Glutamatergic neuron (in vitro differentiated cells): Measurements from ENCODE around the gene PP2D1. TPM values are rescaled to one million over a fixed set of nuclear protein-coding genes. Genes with fewer than 3 reads are reported as not detected.
"Not testable (repeated sequence)": the region's sequence is repeated elsewhere in the genome, so short reads cannot be mapped to it uniquely, and the experiment has no call there.

Experiments
- DNase-seq: peaks from one replicate; pipeline ENCODE4 v3.0.0; 2022
- H3K27ac Mint-ChIP-seq: one replicate; pipeline ENCODE4 v1.8.0; 2020; ENCODE audit warnings: mild to moderate bottlenecking, mixed read lengths, inconsistent platforms; ENCODE audit not compliant: unreplicated experiment
- H3K27me3 Mint-ChIP-seq: one replicate; pipeline ENCODE4 v1.8.0; 2020; ENCODE audit warnings: mild to moderate bottlenecking, moderate library complexity, mixed read lengths, inconsistent platforms; ENCODE audit not compliant: unreplicated experiment
- H3K36me3 Mint-ChIP-seq: one replicate; pipeline ENCODE4 v1.8.0; 2020; ENCODE audit warnings: mild to moderate bottlenecking, mixed read lengths, inconsistent platforms; ENCODE audit not compliant: unreplicated experiment
- H3K4me1 Mint-ChIP-seq: one replicate; pipeline ENCODE4 v1.8.0; 2020; ENCODE audit warnings: mild to moderate bottlenecking, low read depth, mixed read lengths, inconsistent platforms; ENCODE audit not compliant: unreplicated experiment
- H3K4me3 Mint-ChIP-seq: one replicate; pipeline ENCODE4 v1.8.0; 2020; ENCODE audit warnings: mild to moderate bottlenecking, mixed read lengths, inconsistent platforms; ENCODE audit not compliant: unreplicated experiment
- H3K9me3 Mint-ChIP-seq: one replicate; pipeline ENCODE4 v1.8.0; 2020; ENCODE audit warnings: mild to moderate bottlenecking, moderate library complexity, mixed read lengths, inconsistent platforms; ENCODE audit not compliant: unreplicated experiment
- total RNA-seq: library from RNA; stranded (reverse); fragmentation: NEBNext Ultra II Directional; extraction: Animal tissue kit (Norgen Biotek cat#: 25700); gene quantifications from one replicate; pipeline ENCODE4 v1.2.1, GENCODE V29; 2021; ENCODE audit not compliant: unreplicated experiment
- TF ChIP-seq, protein P1 (sequence below): fragments of 200-600 bp; sonication (generic); IDR thresholded peaks from one replicate; pipeline ENCODE4 v1.5.0; 2021; ENCODE audit not compliant: partially characterized antibody, unreplicated experiment

Gene PP2D1
- total RNA-seq, 1 donor from 2014 or later, result not detected

DNA sequence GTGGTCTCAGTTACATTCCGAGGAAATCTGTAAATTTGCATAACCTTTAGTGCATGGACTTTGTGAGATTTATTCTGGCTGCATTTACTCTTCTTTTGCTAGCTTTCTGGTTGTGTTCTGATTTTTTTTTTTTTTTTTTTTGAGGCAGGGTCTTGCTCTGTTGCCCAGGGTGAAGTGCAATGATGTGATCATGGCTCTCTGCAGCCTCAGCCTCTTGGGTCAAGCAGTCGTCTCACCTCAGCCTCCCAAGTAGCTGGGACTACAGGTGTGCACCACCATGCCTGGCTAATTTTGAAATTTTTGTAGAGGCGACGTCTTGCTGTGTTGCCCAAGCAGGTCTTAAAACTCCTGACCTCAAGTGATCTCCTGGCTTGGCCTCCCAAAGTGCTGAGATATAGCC, 52.6 kb downstream of the PP2D1 start:
- Mint-ChIP-seq H3K27me3 (no peaks in the 10 kb centered on the region), H3K27ac (no peak overlapping the region), H3K4me1 (no peaks in the 10 kb centered on the region), H3K4me3 (no peak overlapping the region), H3K9me3 (no peaks in the 10 kb centered on the region), H3K36me3 (no peaks in the 10 kb centered on the region)
- no peak for DNase-seq
- TF ChIP-seq, protein P1, sequence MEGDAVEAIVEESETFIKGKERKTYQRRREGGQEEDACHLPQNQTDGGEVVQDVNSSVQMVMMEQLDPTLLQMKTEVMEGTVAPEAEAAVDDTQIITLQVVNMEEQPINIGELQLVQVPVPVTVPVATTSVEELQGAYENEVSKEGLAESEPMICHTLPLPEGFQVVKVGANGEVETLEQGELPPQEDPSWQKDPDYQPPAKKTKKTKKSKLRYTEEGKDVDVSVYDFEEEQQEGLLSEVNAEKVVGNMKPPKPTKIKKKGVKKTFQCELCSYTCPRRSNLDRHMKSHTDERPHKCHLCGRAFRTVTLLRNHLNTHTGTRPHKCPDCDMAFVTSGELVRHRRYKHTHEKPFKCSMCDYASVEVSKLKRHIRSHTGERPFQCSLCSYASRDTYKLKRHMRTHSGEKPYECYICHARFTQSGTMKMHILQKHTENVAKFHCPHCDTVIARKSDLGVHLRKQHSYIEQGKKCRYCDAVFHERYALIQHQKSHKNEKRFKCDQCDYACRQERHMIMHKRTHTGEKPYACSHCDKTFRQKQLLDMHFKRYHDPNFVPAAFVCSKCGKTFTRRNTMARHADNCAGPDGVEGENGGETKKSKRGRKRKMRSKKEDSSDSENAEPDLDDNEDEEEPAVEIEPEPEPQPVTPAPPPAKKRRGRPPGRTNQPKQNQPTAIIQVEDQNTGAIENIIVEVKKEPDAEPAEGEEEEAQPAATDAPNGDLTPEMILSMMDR, result no peak

DNA sequence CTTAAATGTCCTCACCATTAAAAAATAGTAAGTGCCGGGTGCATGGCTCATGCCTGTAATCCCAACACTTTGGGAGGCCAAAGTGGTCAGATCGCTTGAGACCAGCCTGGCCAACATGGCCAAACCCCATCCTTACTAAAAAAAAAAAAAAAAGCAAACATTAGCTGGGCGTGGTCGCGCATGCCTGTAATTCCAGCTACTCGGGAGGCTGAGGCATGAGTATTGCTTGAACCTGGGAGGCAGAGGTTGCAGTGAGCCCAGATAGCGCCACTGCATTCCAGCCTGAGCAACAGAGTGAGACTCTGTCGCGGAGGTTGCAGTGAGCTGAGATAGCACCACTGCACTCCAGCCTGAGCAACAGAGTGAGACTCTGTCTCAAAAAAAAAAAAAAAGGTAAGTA, 54.7 kb downstream of the PP2D1 start:
- H3K27me3 Mint-ChIP-seq, H3K9me3 Mint-ChIP-seq, H3K4me3 Mint-ChIP-seq, H3K36me3 Mint-ChIP-seq, H3K27ac Mint-ChIP-seq, H3K4me1 Mint-ChIP-seq, DNase-seq: not testable (repeated sequence)

DNA sequence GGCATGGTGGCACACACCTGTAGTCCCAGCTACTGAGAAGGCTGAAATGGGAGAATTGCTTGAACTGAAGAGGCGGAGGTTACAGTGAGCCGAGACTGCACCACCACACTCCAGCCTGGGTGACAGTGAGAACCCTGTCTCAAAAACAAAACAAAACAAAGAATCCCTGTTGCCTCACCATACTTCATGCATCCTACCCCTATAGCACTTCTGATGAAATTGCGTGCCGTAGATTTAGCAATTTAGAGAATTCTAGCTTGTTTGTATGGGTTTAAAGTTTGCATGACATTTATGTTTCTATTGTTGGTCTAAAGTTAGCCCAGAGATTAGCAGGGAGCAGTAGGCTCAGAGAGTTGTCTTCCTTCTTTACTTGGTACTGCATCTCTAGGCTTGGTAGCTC, 57.4 kb downstream of the PP2D1 start:
- Mint-ChIP-seq H3K27ac (no peak overlapping the region), H3K9me3 (no peaks in the 10 kb centered on the region), H3K36me3 (no peaks in the 10 kb centered on the region), H3K4me1 (no peaks in the 10 kb centered on the region), H3K4me3 (no peak overlapping the region), H3K27me3 (no peaks in the 10 kb centered on the region)
- TF ChIP-seq, protein P1, result no peak
- no peak for DNase-seq

DNA sequence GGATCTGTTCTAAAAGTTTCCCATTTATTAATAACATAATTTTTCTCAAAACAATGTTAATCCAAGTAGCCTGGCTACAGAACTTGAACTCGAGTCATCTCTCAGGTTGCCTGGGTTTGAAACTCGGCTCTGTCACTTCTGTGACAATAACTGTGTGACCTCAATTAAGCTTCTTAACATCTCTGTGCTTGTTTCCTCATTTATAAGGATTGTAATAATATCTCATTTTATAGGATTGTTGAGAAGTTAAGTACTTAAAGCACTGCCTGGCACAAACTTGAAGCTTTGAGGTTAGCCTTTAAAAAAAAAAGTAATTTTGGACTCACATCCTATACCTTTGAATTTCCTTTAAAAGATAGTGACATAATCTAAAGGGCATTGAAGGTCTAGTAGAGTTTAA, 61.7 kb downstream of the PP2D1 start:
- H3K4me1 Mint-ChIP-seq, result peaks cover 13% of the 10 kb centered on the region
- no peak overlapping the region for H3K4me3 Mint-ChIP-seq
- H3K9me3 Mint-ChIP-seq, result peaks cover 7% of the 10 kb centered on the region
- no peaks in the 10 kb centered on the region for H3K36me3 Mint-ChIP-seq
- DNase-seq, result no peak
- TF ChIP-seq, protein P1, result no peak
- no peak overlapping the region for H3K27ac Mint-ChIP-seq
- H3K27me3 Mint-ChIP-seq, result peaks cover 4% of the 10 kb centered on the region

DNA sequence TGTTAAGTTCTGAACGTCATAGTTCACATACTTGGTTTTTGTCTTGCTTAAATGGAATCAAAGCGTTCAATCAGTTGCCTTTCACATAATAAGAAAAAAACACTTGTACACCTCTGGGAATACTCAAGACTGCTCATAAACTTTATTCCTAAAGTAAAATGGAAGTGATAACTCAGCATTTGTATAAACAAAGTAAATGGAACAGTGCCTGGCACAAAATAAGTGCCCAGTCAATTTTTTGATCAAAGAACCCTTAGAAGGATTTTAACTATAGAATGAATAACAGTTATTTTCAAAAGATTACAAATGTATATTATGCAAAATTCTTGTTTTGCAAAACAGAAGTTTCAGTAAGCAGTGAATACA, 63.9 kb downstream of the PP2D1 start:
- peaks cover 13% of the 10 kb centered on the region for H3K4me1 Mint-ChIP-seq
- H3K36me3 Mint-ChIP-seq, result no peaks in the 10 kb centered on the region
- peak overlapping the region; percentile 89 for H3K27ac Mint-ChIP-seq
- H3K27me3 Mint-ChIP-seq, result peaks cover 4% of the 10 kb centered on the region
- peak overlapping the region; percentile 98 for H3K4me3 Mint-ChIP-seq
- H3K9me3 Mint-ChIP-seq, result peaks cover 7% of the 10 kb centered on the region
- TF ChIP-seq, protein P1, result no peak
- DNase-seq, result no peak
